Measurements from ENCODE around the gene CYBB. TPM values are rescaled to one million over a fixed set of nuclear protein-coding genes. Genes with fewer than 3 reads are reported as not detected.

CYBB gene
- total RNA-seq, 4 donors from 2014 or later, result 0.73 to 3.7 (median 2.6) TPM

- no peaks in the 10 kb centered on the region for H3K9me3 ChIP-seq
- H3K27ac ChIP-seq, result no peak overlapping the region
- no peaks in the 10 kb centered on the region for H3K4me1 ChIP-seq
- no peaks in the 10 kb centered on the region for H3K36me3 ChIP-seq
- no peak for DNase-seq (ENCODE audit: low spot score in 2 of 2)
- no peaks in the 10 kb centered on the region for H3K27me3 ChIP-seq
- WGBS, result 72% methylated on average over 3 of the region's 3 CpGs
- TF ChIP-seq EP300 (IDR thresholded peaks at IDR 0.05), result no peak
- no peak for TF ChIP-seq CTCF (IDR thresholded peaks at IDR 0.05)
- no peak for TF ChIP-seq POLR2A (IDR thresholded peaks at IDR 0.05)
- TF ChIP-seq POLR2AphosphoS5 (IDR thresholded peaks at IDR 0.05), result no peak
- no peak overlapping the region for H3K4me3 ChIP-seq
Measured at GRCh38 chrX:37785569-37785968, 5.7 kb downstream of the CYBB start.

DNA sequence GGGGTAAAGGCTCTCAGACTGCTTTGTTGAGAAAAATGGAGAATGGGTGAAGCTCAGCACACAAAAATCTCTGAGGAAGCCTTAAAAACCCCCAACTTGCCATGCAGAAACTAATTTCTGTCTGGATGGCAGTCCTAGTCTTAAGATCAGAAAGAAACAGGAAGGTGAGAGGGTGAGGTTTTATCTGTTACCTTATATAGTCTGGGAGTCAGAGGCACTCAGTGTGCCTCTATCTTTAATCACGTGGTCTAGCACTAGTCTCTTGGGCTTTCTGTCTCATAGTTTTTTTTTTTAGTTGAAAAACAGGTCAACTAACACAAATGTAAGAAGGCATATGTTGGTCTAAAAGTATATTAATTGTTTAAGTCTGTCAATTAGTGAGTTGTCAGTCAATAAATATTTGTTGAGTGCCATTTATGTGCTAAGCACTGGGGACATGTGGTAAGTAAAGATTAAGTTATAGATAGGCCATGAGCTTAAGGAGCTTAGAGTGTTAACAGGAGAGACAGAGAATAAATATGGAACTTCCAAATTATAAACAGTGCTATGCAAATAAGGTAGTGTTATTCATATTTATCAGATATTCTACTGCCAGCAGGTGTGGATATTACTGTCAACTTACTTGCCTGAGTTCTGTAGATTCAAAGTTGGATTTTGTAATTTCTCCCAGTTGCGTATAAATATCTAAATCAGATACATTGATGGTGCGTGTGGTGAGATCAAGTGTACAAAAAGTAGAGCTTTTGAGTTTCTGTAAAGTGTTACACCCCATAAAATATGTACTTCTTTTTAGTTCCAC, 7.0 kb downstream of the CYBB start:
- DNase-seq (ENCODE audit: low spot score in 2 of 2), result no peak
- Histone ChIP-seq H3K4me3 (no peak overlapping the region), H3K27me3 (no peaks in the 10 kb centered on the region), H3K9me3 (no peaks in the 10 kb centered on the region), H3K36me3 (no peaks in the 10 kb centered on the region), H3K27ac (no peak overlapping the region), H3K4me1 (no peaks in the 10 kb centered on the region)
- no peak for TF ChIP-seq POLR2A (IDR thresholded peaks at IDR 0.05)
- no peak for TF ChIP-seq POLR2AphosphoS5 (IDR thresholded peaks at IDR 0.05)
- TF ChIP-seq CTCF (IDR thresholded peaks at IDR 0.05), result no peak
- TF ChIP-seq EP300 (IDR thresholded peaks at IDR 0.05), result no peak
- WGBS, result 54% methylated on average over 3 of the region's 3 CpGs

DNA sequence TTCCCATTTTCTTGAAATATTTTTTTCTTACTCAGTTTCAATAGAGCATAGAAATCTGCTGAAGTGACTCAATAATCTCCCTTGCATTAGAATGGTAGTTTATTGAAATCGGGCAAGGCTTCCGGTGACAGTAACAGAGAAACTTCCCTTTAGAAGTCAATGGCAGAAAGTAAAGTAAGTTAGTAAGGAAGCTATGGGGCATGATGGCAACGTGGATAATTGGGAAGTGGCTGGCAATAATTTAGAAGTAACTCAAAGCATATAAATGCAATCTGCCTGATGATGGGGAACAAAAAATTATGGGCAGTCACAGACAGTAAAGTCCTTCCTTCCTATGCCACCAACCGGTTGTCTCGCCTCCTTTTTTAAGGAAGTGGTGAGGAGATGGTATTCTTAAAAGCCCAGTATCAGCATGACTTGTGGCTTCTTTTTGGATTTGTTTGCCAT, 7.6 kb downstream of the CYBB start:
- no peaks in the 10 kb centered on the region for H3K4me1 ChIP-seq
- H3K4me3 ChIP-seq, result no peak overlapping the region
- DNase-seq (ENCODE audit: low spot score in 2 of 2), result no peak
- H3K27me3 ChIP-seq, result no peaks in the 10 kb centered on the region
- 72% methylated on average over 5 of the region's 5 CpGs for WGBS
- no peak overlapping the region for H3K27ac ChIP-seq
- no peaks in the 10 kb centered on the region for H3K9me3 ChIP-seq
- no peaks in the 10 kb centered on the region for H3K36me3 ChIP-seq
- TF ChIP-seq EP300 (IDR thresholded peaks at IDR 0.05) (no peak), POLR2AphosphoS5 (IDR thresholded peaks at IDR 0.05) (no peak), CTCF (IDR thresholded peaks at IDR 0.05) (no peak), POLR2A (IDR thresholded peaks at IDR 0.05) (no peak)

- Histone ChIP-seq H3K9me3 (no peaks in the 10 kb centered on the region), H3K27ac (no peak overlapping the region), H3K27me3 (no peaks in the 10 kb centered on the region), H3K36me3 (no peaks in the 10 kb centered on the region), H3K4me3 (no peak overlapping the region), H3K4me1 (no peaks in the 10 kb centered on the region)
- DNase-seq (ENCODE audit: low spot score in 2 of 2), result no peak
- TF ChIP-seq POLR2A (IDR thresholded peaks at IDR 0.05), result no peak
- no peak for TF ChIP-seq POLR2AphosphoS5 (IDR thresholded peaks at IDR 0.05)
- no peak for TF ChIP-seq EP300 (IDR thresholded peaks at IDR 0.05)
- TF ChIP-seq CTCF (IDR thresholded peaks at IDR 0.05), result no peak
Measured at GRCh38 chrX:37796310-37796709, 16.5 kb downstream of the CYBB start.

DNA sequence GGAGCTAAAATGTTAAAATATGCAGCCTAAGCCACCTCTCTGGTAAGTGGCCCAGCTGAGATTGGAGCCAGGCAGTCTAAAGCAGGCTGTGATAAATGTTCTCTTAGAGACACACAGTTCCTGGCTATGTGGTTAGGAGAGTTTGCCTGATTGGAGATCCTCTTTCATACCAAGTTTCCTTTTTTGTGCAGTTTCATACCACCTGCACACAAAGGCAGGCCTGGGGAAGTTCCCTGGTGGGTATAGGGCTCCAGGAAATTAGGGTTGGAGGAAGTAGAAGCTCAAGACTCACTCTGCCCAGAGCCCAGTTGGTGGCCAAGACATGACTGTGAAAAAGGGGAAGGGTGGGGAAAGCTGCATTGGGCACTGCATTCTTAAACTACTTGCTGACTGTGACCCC, 16.9 kb downstream of the CYBB start:
- TF ChIP-seq CTCF (IDR thresholded peaks at IDR 0.05) (no peak), EP300 (IDR thresholded peaks at IDR 0.05) (no peak), POLR2AphosphoS5 (IDR thresholded peaks at IDR 0.05) (no peak), POLR2A (IDR thresholded peaks at IDR 0.05) (no peak)
- DNase-seq (ENCODE audit: low spot score in 2 of 2), result no peak
- no peaks in the 10 kb centered on the region for H3K27me3 ChIP-seq
- no peaks in the 10 kb centered on the region for H3K4me1 ChIP-seq
- no peaks in the 10 kb centered on the region for H3K9me3 ChIP-seq
- no peak overlapping the region for H3K4me3 ChIP-seq
- no peaks in the 10 kb centered on the region for H3K36me3 ChIP-seq
- H3K27ac ChIP-seq, result no peak overlapping the region
